ENCODE results near the gene ENTPD1.
"Not testable (repeated sequence)": the region's sequence is repeated elsewhere in the genome, so short reads cannot be mapped to it uniquely, and the experiment has no call there.

ENTPD1 gene

DNA sequence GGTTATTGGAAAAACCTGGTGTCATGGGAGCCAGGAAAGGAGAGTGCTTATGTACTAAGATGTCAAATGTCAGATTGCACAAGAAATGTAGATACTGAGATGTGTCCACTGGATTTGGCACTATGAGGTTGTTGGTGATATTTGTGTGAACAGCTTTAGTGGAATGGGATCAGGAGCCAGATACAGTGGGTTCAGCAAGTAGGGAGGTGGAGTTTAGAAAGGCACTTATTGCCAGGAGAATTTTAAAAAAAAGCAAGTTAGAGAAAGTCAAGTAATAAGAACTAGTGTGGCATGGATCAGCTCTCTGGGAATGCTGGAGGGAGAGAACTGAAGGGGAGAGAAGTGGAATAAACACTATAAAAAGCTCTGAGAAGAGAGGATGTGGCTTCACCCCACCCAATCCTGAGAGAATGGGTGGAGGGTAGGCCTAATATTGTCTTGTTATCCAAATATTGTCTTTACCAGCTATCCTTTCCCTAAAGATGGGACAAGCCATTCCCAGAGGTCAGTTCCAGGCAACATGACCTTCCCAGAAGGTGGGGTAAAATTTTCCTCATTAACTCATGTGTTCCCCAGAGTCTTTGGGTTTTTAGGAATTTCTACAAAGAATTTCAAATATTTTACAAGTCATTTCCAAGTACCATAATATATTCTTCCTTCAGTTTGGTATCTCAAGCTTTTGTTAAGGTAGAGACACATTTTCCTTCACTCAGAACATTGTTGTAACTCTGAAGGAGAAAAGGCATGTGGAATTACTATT lies 42.3 kb downstream of the ENTPD1 start:
- no peak for DNase-seq

DNA sequence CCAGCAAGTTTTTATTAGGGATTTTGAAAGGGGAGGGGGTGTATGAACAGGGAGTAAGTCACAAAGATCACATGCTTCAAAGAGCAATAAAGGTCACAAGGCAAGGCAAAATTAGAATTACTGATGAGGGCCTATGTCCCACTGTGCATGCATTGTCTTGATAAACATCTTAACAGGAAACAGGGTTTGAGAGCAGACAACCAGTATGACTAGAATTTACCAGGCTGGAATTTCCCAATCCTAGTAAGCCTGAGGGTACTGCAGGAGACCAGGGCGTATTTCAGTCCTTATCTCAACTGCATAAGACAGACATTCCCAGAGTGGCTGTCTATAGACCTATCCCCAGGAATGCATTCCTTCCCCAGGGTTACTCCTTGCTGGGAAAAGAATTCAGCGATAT lies 44.3 kb downstream of the ENTPD1 start:
- not testable (repeated sequence) for DNase-seq

DNA sequence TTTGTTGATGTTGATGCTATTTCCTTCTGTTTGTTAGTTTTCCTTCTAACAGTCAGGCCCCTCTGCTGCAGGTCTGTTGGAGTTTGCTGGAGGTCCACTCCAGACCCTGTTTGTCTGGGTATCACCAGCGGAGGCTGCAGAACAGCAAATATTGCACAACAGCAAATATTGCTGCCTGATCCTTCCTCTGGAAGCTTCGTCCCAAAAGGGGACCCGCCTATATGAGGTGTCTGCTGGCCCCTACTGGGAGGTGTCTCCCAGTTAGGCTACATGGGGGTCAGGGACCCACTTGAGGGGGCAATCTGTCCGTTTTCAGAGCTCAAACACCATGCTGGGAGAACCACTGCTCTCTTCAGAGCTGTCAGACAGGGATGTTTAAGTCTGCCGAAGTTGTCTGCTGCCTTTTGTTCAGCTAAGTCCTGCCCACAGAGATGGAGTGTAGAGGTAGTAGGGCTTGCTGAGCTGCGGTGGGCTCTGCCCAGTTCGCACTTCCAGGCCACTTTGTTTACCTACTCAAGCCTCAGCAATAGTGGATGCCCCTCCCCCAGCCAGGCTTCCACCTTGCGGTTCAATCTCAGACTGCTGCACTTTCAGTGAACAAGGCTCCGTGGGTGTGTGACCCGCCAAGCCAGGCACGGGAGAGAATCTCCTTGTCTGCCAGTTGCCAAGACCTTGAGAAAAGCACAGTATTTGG lies 50.9 kb downstream of the ENTPD1 start:
- not testable (repeated sequence) for DNase-seq

- not testable (repeated sequence) for DNase-seq
Observed at GRCh38 chr10:95808705-95809308, 52.8 kb downstream of the ENTPD1 start.

DNA sequence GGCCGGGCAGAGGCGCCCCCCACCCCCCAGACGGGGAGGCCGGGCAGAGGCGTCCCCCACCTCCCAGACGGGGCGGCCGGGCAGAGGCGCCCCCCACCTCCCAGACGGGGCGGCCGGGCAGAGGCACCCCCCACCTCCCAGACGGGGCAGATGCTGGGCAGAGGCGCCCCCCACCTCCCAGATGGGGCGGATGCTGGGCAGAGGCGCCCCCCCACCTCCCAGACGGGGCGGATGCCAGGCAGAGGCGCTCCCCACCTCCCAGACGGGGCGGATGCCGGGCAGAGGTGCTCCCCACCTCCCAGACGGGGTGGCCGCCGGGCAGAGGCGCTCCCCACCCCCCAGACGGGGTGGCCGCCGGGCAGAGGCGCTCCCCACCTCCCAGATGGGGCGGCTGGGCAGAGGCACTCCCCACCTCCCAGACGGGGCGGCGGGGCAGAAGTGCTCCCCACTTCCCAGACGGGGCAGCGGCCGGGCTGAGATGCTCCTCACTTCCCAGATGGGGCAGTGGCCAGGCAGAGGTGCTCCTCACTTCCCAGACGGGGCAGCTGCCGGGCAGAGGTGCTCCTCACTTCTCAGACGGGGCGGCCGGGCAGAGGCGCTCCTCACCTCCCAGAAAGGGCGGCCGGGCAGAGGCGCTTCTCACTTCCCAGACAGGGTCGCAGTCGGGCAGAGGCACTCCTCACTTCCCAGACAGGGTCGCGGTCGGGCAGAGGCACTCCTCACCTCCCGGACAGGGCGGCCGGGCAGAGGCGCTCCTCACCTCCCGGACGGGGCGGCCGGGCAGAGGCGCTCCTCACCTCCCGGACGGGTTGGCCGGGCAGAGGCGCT lies 53.6 kb downstream of the ENTPD1 start:
- no peak for DNase-seq

DNA sequence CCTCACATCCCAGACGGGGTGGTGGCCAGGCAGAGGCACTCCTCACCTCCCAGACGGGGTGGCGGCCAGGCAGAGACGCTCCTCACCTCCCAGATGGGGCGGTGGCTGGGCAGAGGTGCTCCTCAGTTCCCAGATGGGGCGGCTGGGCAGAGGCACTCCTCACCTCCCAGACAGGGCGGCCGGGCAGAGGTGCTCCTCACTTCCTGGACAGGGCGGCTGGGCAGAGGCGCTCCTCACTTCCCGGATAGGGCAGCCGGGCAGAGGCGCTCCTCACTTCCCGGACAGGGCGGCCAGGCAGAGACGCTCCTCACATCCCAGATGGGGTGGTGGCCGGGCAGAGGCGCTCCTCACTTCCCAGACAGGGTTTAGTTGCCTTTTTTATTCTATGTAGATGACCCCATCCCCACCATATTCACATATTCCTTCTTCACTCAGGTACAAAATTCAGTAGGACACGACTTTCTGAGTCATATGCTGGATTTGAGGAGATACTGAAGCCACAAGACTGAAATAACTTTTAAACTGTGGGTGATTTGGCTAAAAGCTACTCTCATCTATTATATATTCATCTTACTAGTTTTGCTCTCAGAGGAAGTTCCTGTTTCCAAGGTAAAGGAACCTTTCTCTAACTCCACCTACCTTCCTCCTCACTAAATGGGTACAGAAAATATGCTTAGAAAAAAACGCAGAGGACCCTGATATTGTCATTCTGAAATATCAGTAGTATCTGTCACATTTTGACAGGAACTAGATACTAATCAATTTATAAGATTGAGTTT lies 54.4 kb downstream of the ENTPD1 start:
- no peak for DNase-seq

DNA sequence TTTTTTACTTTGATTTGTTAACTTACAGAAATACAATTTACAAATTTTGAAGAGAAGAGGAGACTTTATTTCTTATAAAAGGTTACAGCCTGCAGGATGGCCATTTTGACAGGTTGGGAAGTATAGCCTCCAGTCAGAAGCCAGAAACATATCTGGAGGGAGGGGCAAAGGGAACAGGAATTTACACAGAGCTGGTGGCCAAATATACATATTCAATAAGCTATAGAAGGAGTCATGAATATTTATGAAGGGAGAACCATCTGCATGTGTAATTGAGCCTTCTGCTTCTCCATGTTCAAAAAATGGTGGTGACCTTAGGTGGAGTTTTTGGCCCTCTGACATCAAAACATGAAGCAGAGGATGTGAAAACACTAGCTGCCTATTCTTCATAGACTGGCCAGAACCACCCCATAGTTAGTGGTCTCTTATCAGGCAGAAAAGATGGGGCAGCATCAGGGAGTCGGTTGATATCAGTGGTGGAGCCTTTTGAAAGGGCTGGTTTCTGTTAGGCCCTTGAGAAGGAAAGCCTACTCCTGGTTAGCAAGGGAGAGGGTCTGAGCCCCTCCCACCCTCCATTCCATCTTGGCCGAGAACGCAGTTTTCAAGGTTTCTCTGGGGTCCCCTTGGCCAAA lies 57.2 kb downstream of the ENTPD1 start:
- DNase-seq: no peak

- no peak for DNase-seq
Observed at GRCh38 chr10:95814011-95814727, 58.2 kb downstream of the ENTPD1 start.

DNA sequence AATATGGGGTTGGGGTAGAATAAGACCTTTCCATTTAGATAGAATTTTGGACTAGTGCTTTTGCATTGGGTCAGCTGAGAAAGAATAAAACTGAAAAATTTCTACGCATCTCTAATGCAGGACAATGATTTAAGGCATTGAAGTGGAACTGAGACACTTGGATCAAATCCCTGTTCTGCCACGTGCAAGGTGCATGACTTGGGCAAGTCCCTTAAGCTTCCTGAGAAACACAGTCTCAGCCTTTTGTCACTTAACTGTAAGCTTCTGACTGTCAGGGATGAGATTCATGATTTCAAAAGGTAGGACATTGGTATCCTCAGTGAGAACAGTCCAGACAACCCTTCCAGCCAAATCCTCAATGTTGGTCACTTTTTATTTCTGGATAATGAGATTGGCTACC lies 59.2 kb downstream of the ENTPD1 start:
- no peak for DNase-seq

DNA sequence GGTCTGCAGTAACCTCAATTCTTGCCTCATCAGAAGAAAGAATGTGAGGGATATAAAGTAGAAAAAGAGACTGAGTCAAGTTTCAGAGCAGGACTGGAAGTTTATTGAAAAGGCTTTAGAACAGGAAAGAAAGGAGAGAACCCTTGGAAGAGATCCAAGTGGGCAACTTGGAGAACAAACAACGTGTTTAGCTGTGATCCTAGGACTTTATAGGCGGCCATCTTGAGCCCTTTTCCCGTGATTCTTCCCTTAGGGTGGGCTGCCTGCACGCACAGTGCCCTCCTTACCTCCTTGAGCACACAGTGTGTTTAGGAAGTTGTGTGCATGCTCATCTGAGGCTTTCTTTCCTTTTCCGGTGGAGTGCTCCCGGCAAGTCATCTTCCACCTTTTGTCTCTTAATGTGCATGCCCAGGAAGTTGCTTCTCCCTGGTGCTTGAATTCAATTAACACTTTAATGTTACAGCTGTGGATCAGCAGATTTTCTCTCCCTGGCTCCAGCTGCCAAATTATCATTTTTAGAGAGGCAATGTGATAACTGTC lies 59.8 kb downstream of the ENTPD1 start:
- no peak for DNase-seq

- no peak for DNase-seq
Observed at GRCh38 chr10:95818010-95818409, 62.0 kb downstream of the ENTPD1 start.

DNA sequence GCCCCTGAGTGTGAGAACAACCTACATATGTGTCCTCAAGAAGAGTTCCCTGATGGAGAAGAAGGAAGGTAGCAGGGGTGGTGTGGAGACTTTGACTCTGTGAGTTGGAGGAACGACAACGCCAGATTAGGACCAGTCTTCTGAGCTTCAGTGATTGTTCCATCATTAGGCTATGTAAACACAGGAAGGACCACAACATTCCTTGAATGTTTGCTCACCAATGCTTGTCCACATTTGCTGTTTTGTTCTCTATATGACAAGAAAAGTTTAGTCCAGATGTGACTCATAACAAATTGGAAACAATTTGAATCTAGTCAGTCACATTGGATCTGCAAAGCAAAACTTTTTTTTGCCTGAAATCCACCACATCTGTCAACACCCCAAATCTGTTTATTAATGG lies 62.7 kb downstream of the ENTPD1 start:
- DNase-seq: no peak

DNA sequence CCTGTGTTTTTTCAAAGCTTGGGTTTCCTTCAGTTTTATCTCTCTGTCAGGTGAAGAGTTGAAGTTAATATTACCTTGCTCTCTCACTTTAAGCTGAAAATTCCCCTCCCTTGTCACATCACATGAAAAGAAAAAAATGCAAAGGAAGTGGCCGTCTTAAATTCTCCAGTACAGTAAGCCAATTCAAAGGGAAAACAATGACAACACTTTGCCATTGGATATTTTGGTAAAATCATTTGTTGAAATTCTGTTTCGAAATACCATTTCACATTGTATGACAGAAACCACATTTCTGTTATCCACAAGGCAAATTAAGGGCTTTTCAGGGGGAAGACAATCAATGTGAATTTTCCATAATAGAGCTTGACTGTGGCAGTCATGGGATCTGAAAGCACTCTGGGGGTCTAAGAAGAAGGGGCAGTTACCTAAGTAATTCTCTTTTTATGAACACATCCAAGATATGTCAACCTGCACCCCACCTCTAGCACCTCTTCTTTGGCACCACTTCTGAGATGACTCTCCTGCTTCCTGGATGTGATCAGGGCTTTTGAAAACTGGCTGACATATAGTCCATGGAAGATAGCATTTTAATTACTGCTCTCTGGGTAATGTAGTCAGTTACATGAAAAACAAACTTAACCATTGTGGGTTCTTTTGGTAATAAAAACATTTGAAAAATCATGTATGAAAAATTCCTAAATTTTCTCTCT lies 63.8 kb downstream of the ENTPD1 start:
- DNase-seq: no peak

DNA sequence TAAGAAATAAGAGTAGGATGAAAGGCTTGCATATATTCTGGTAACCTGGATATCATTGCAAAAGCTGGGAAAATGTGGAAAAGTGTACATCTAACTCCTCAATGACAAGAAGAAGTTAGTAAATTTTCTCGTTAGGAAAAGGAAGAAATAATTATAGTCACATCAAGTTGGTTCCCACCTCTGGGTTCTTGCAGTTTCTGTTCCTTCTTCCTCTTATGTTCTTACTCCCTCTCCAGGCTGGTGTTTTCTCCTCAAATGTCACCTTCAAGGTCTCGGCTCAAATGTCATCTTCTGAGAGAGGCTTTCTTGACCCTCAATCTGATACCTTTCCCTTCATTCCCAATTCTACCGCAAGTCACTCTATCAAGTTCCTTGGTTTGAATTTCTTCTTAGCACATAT lies 64.4 kb downstream of the ENTPD1 start:
- DNase-seq: no peak

- DNase-seq: no peak
Observed at GRCh38 chr10:95821720-95822119, 65.8 kb downstream of the ENTPD1 start.

DNA sequence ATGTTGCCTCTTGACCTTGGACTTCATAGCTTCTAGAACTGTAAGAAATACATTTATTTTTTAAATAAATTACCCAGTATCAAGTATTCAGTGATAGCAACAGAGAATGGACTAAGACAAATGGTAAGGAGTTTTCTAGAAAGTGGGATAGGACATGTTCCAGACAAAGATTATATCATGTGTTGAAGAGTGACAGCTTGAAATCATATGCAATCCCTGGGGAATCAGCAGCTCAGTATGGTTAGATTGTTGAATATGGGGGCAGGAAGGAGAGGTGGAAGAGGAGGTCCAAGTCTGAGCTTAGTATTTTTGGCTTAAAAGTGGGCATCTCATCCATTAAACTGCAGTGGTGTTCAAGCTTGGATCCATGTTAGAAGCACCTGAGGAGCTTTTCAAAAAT lies 74.1 kb downstream of the ENTPD1 start:
- DNase-seq: no peak

DNA sequence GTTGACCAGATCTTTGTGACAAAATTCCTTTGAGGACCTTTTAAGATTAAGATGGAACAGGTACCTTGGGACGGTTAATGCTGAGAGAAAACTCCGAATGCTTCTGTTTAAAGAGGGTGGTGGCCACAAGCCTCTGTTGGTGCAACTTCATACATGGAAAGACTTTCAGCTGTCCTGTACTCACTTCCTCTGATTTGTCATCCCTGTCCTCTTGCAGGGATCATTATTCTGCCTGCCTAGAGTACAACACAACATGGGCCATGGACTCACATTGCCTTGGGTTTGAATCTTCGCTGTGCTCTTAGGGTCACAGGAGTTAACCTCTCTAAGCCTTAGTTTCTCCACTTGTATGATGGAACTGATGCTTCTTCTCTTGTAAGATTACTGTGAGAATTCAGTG lies 75.1 kb downstream of the ENTPD1 start:
- no peak for DNase-seq

GRCh38 chr10:95831515-95831914 lies 75.6 kb downstream of the ENTPD1 start:
- no peak for DNase-seq

- no peak for DNase-seq
Observed at GRCh38 chr10:95832216-95833041, 76.5 kb downstream of the ENTPD1 start.

All from NCI-H69 (cell line).